Neural crest cell (in vitro differentiated cells): ENCODE measurements around the gene SGSH. TPM values are rescaled to one million over a fixed set of nuclear protein-coding genes. Genes with fewer than 3 reads are reported as not detected.

Experiments
- DNase-seq: peaks from one replicate; pipeline ENCODE4 v3.0.0; 2021; ENCODE audit warnings: low read depth, mixed read lengths, low spot score
- H3K27ac Mint-ChIP-seq: one replicate; pipeline ENCODE4 v1.8.0; 2021; ENCODE audit warnings: mild to moderate bottlenecking, mixed read lengths; ENCODE audit not compliant: unreplicated experiment
- H3K27me3 Mint-ChIP-seq: 2 replicates; pipeline ENCODE4 v1.8.0; 2021; ENCODE audit warnings: low read depth, mild to moderate bottlenecking, mixed read lengths
- H3K36me3 Mint-ChIP-seq: 2 replicates; pipeline ENCODE4 v1.8.0; 2021; ENCODE audit warnings: low read depth, mild to moderate bottlenecking, mixed read lengths
- H3K4me1 Mint-ChIP-seq: 2 replicates; pipeline ENCODE4 v1.8.0; 2021; ENCODE audit warnings: mixed read lengths
- H3K4me3 Mint-ChIP-seq: one replicate; pipeline ENCODE4 v1.8.0; 2021; ENCODE audit warnings: mild to moderate bottlenecking, mixed read lengths
- H3K9me3 Mint-ChIP-seq: 2 replicates; pipeline ENCODE4 v1.8.0; 2021; ENCODE audit warnings: mixed read lengths
- total RNA-seq: library from RNA; stranded (reverse); gene quantifications from 2 replicates; pipeline ENCODE4 v1.2.1, GENCODE V29; 2021
- TF ChIP-seq, protein P1 (sequence below): fragments of 200-600 bp; sonication (generic); conservative IDR thresholded peaks from 2 replicates; pipeline ENCODE4 v1.5.0; 2021; ENCODE audit warnings: antibody characterized with exemption, mild to moderate bottlenecking

Gene SGSH
- total RNA-seq, 1 donor from 2014 or later: 32.8 TPM

DNA sequence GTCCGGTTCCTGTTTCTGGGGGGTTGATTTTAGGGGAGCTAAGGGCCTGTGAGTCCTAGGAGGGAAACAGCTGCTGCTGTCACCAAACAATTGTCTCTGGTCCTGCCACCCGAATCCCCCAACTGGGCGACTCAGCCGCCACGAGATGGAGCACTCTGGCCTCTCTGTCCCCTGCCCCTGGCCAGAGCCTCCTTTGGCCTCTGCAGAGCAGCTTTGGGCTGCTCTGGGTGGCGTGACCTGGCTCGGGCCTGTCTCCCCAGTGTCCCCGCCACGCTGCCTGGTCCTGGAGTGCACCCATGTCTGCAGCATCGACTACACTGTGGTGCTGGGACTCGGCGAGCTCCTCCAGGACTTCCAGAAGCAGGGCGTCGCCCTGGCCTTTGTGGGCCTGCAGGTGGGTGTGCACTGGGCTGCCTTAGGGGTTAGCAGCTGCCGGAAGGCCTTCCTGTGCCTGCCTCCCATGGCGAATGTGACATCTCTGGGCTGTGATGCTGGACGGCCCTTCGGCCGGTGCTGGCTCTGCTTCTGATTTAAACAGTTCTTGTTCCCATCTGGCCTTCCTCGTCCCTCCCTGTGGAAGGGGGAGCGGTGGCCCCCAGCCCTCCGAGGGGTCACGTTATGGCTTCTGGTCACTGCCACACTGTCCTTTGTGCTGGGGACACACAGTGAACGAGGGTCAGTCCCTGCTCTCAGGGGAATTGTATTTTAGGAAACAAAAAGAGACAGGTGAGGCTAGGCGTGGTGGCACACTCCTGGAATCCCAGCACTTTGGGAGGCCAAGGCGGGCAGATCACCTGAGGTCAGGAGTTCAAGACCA, 29.0 kb upstream of the SGSH start:
- Mint-ChIP-seq H3K4me3 (no peak overlapping the region), H3K27me3 (no peaks in the 10 kb centered on the region), H3K27ac (no peak overlapping the region), H3K4me1 (no peaks in the 10 kb centered on the region), H3K36me3 (no peaks in the 10 kb centered on the region), H3K9me3 (no peaks in the 10 kb centered on the region)
- DNase-seq: no peak
- TF ChIP-seq, protein P1, sequence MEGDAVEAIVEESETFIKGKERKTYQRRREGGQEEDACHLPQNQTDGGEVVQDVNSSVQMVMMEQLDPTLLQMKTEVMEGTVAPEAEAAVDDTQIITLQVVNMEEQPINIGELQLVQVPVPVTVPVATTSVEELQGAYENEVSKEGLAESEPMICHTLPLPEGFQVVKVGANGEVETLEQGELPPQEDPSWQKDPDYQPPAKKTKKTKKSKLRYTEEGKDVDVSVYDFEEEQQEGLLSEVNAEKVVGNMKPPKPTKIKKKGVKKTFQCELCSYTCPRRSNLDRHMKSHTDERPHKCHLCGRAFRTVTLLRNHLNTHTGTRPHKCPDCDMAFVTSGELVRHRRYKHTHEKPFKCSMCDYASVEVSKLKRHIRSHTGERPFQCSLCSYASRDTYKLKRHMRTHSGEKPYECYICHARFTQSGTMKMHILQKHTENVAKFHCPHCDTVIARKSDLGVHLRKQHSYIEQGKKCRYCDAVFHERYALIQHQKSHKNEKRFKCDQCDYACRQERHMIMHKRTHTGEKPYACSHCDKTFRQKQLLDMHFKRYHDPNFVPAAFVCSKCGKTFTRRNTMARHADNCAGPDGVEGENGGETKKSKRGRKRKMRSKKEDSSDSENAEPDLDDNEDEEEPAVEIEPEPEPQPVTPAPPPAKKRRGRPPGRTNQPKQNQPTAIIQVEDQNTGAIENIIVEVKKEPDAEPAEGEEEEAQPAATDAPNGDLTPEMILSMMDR: no peak

DNA sequence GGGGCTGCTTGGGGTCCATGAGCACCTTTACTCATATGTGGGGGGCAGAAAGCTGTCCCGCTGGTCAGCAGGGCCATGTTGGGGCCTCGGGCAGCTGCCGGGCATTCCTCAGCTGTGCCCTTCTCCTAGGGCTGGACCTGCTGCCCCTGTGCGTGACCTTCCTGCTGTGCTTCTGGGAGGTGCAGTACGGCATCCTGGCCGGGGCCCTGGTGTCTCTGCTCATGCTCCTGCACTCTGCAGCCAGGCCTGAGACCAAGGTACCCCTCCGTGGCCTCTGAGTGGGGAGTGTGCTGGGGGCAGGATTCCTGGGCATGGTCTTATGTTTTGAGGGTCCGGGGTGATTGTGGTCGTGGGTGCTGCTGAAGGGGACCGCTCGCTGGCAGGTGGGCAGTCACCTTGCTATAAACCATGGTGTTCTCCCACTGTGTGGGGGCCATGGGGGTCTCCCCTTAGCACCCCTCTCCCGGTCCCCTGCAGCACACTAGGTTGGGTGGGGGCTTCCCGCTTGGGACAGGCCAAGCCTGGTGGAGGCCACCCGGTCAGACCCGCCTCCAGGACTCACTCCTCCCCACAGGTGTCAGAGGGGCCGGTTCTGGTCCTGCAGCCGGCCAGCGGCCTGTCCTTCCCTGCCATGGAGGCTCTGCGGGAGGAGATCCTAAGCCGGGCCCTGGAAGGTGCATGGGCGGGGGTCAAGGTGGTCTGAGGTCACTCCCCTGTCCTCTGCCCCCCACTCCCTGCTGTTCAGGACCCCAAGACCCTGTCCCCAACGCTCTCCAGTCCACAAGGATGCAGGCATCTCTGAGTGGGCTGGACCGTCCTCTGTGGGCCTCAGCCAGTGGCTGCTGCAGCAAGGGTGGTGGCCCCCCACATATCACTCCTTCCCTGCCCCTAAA, 28.1 kb upstream of the SGSH start:
- Mint-ChIP-seq H3K27me3 (no peaks in the 10 kb centered on the region), H3K27ac (no peak overlapping the region), H3K36me3 (no peaks in the 10 kb centered on the region), H3K9me3 (no peaks in the 10 kb centered on the region), H3K4me3 (no peak overlapping the region), H3K4me1 (no peaks in the 10 kb centered on the region)
- TF ChIP-seq, protein P1: no peak
- no peak for DNase-seq

- Mint-ChIP-seq H3K27ac (no peak overlapping the region), H3K9me3 (no peaks in the 10 kb centered on the region), H3K4me1 (no peaks in the 10 kb centered on the region), H3K27me3 (no peaks in the 10 kb centered on the region), H3K36me3 (peaks cover 5% of the 10 kb centered on the region), H3K4me3 (no peak overlapping the region)
- no peak for DNase-seq
- TF ChIP-seq, protein P1: no peak
These were observed 27.4 kb upstream of the SGSH start for GRCh38 chr17:80247561-80247960.

DNA sequence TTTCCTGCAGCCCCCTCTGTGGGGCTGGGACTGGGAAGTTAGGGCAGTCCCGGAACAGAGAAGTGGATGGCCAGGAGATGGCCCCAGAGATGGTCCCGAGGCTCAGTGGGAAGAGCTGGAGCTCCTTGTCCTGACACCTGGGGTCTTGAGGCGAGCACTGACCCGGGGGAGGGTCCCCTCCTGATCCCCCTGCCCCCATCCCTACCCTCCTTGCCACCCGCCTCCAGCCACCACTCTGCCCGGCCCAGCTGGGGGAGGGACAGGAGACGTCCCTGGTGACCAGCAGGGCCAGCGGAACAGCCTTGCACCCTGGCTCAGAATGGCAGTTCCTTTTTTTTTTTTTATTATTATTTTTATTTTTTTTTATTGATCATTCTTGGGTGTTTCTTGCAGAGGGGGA, 26.6 kb upstream of the SGSH start:
- H3K27me3 Mint-ChIP-seq: no peaks in the 10 kb centered on the region
- H3K9me3 Mint-ChIP-seq: no peaks in the 10 kb centered on the region
- DNase-seq: no peak
- TF ChIP-seq, protein P1: no peak
- H3K4me1 Mint-ChIP-seq: no peaks in the 10 kb centered on the region
- no peak overlapping the region for H3K4me3 Mint-ChIP-seq
- peak overlapping the region; percentile 50 for H3K27ac Mint-ChIP-seq
- peaks cover 6% of the 10 kb centered on the region for H3K36me3 Mint-ChIP-seq

- H3K36me3 Mint-ChIP-seq: peaks cover 8% of the 10 kb centered on the region
- H3K9me3 Mint-ChIP-seq: no peaks in the 10 kb centered on the region
- H3K4me1 Mint-ChIP-seq: no peaks in the 10 kb centered on the region
- no peak for DNase-seq
- no peak overlapping the region for H3K4me3 Mint-ChIP-seq
- no peaks in the 10 kb centered on the region for H3K27me3 Mint-ChIP-seq
- H3K27ac Mint-ChIP-seq: peak overlapping the region; percentile 50
- TF ChIP-seq, protein P1: no peak
These were observed 26.1 kb upstream of the SGSH start for GRCh38 chr17:80246266-80246681.
